Stomach (tissue), 4 donors: ENCODE measurements around the gene PRR14L.

Source experiments
- CTCF ChIP-seq, 7 experiments: fragments of 450-650 bp in 4 of 7; fragments of 200-600 bp in 3 of 7; sonication (generic) in 3 of 7; IDR thresholded peaks; one replicate each; pipeline ENCODE4 v1.5.1; 2016 to 2019; ENCODE audit warnings: antibody characterized with exemption in 7 of 7, control low read depth in 2 of 7, mild to moderate bottlenecking in 1 of 7
- EP300 ChIP-seq: sonication (generic); formaldehyde crosslinking; IDR thresholded peaks from one replicate; pipeline ENCODE4 v1.6.1; 2017; ENCODE audit warnings: antibody characterized with exemption

- TF ChIP-seq EP300 (no peak), CTCF (IDR thresholded peaks at IDR 0.05) (no peak)
These were observed 26.3 kb upstream of the PRR14L start for GRCh38 chr22:31776231-31776630.
